H1 (cell line): Measurements from ENCODE around the gene IQSEC3. TPM values are rescaled to one million over a fixed set of nuclear protein-coding genes. Genes with fewer than 3 reads are reported as not detected.
A peak's percentile ranks its signal among the peaks of the same experiment; 100 is the strongest.

Source experiments
- CTCF ChIA-PET: fragments of 300-600 bp; sonication (Branson Sonifier 250); formaldehyde crosslinking; loops from one replicate; lab custom pipeline; 2021; ENCODE audit not compliant: partially characterized antibody; lab: Charles Lee
- POLR2A ChIA-PET: fragments of 300-600 bp; sonication (Branson Sonifier 250); formaldehyde crosslinking; loops from one replicate; lab custom pipeline; 2021; ENCODE audit warnings: inconsistent platforms; ENCODE audit not compliant: partially characterized antibody; lab: Charles Lee
- DNase-seq, 2 experiments: peaks; one replicate each; pipeline versions ENCODE4 v3.0.0 to v3.0.0-alpha.2; 2010 to 2022; ENCODE audit warnings: low spot score in 2 of 2, low read depth in 1 of 2, mixed read lengths in 1 of 2
- FAIRE-seq: peaks from 2 replicates; lab custom pipeline; 2011; peaks lifted over from hg19 to GRCh38; lab: Jason Lieb, UNC
- H2AFZ ChIP-seq: 2 replicates; pipeline ENCODE4 v1.8.1; 2012; ENCODE audit warnings: low read length, inconsistent platforms
- H2AK5ac ChIP-seq: 2 replicates; pipeline ENCODE4 v1.6.1; 2013; ENCODE audit warnings: low read depth, low read length
- H2BK120ac ChIP-seq: replicated peaks from 2 replicates; pipeline ENCODE3; 2013; ENCODE audit warnings: low read depth, low read length, inconsistent platforms
- H2BK12ac ChIP-seq: 2 replicates; pipeline ENCODE4 v1.6.1; 2013; ENCODE audit warnings: low read depth, low read length
- H2BK15ac ChIP-seq: 2 replicates; pipeline ENCODE4 v1.6.1; 2013; ENCODE audit warnings: low read length
- H2BK20ac ChIP-seq: 2 replicates; pipeline ENCODE4 v1.6.1; 2013; ENCODE audit warnings: low read length
- H2BK5ac ChIP-seq: 2 replicates; pipeline ENCODE4 v1.6.1; 2013; ENCODE audit warnings: low read depth, low read length
- H3K14ac ChIP-seq: 2 replicates; pipeline ENCODE4 v1.6.1; 2013; ENCODE audit warnings: inconsistent platforms; ENCODE audit not compliant: insufficient read length
- H3K18ac ChIP-seq: 2 replicates; pipeline ENCODE4 v1.6.1; 2013; ENCODE audit warnings: low read length; ENCODE audit errors: extremely low read depth
- H3K23ac ChIP-seq: 2 replicates; pipeline ENCODE4 v1.6.1; 2013; ENCODE audit warnings: inconsistent platforms; ENCODE audit not compliant: insufficient read length
- H3K23me2 ChIP-seq: 2 replicates; pipeline ENCODE4 v1.6.1; 2013; ENCODE audit warnings: low read depth, low read length
- H3K27ac ChIP-seq: 2 replicates; pipeline ENCODE4 v1.6.1; 2011; ENCODE audit warnings: low read depth, low read length, inconsistent platforms
- H3K27me3 ChIP-seq, 4 experiments: replicated peaks in 1 of 4; 1 replicate in 1 of 4; 2 replicates in 3 of 4; pipeline versions ENCODE4 v1.6.1 to v1.8.1; 2011 to 2013; ENCODE audit warnings: low read length in 3 of 4, mild to moderate bottlenecking in 3 of 4, inconsistent platforms in 2 of 4, mixed read lengths in 2 of 4, moderate library complexity in 1 of 4; ENCODE audit not compliant: control insufficient read depth in 3 of 4, insufficient read depth in 3 of 4; ENCODE audit errors: extremely low read depth in 1 of 4
- H3K36me3 ChIP-seq, 4 experiments: 2 replicates each; pipeline versions ENCODE4 v1.6.1 to v1.8.1; 2011 to 2013; ENCODE audit warnings: mild to moderate bottlenecking in 4 of 4, low read length in 3 of 4, moderate library complexity in 2 of 4, control low read depth in 1 of 4, inconsistent platforms in 1 of 4; ENCODE audit not compliant: insufficient read depth in 4 of 4, control insufficient read depth in 2 of 4
- H3K4ac ChIP-seq: replicated peaks from 2 replicates; pipeline ENCODE3; 2013; ENCODE audit warnings: low read length, low read depth, mixed read lengths, inconsistent platforms; ENCODE audit not compliant: insufficient read length
- H3K4me1 ChIP-seq, 4 experiments: replicated peaks in 1 of 4; 1 replicate in 1 of 4; 2 replicates in 3 of 4; pipeline versions ENCODE4 v1.6.1 to v1.8.1; 2011 to 2013; ENCODE audit warnings: low read length in 3 of 4, inconsistent platforms in 2 of 4, mixed read lengths in 1 of 4; ENCODE audit not compliant: insufficient read depth in 4 of 4, control insufficient read depth in 3 of 4
- H3K4me2 ChIP-seq, 2 experiments: 2 replicates each; pipeline versions ENCODE4 v1.6.1 to v1.8.1; 2011 to 2013; ENCODE audit warnings: low read depth in 2 of 2, low read length in 2 of 2, control low read depth in 1 of 2, inconsistent platforms in 1 of 2, mild to moderate bottlenecking in 1 of 2; ENCODE audit not compliant: insufficient read depth in 1 of 2
- H3K4me3 ChIP-seq, 4 experiments: fragments of 200-600, 300-600 bp in 1 of 4; sonication (generic), shearing (Covaris generic), sonication (Bioruptor Twin) in 1 of 4; 2 replicates each; pipeline versions ENCODE4 v1.5.1 to v1.8.1; 2011 to 2016; ENCODE audit warnings: low read length in 4 of 4, low read depth in 3 of 4, control low read depth in 2 of 4, inconsistent platforms in 2 of 4, mild to moderate bottlenecking in 2 of 4, mixed read lengths in 1 of 4, moderate library complexity in 1 of 4; ENCODE audit not compliant: insufficient read depth in 2 of 4; ENCODE audit errors: extremely low read depth in 1 of 4
- H3K56ac ChIP-seq: replicated peaks from 2 replicates; pipeline ENCODE3; 2013; ENCODE audit warnings: low read depth, mild to moderate bottlenecking, mixed read lengths, low read length, inconsistent platforms; ENCODE audit not compliant: insufficient read length
- H3K79me1 ChIP-seq: 2 replicates; pipeline ENCODE4 v1.6.1; 2013; ENCODE audit warnings: low read depth, low read length, control low read depth
- H3K79me2 ChIP-seq, 2 experiments: 2 replicates each; pipeline versions ENCODE4 v1.6.1 to v1.8.1; 2012 to 2013; ENCODE audit warnings: low read length in 2 of 2, mild to moderate bottlenecking in 2 of 2, inconsistent platforms in 1 of 2; ENCODE audit not compliant: insufficient read depth in 2 of 2, control insufficient read depth in 1 of 2
- H3K9ac ChIP-seq, 4 experiments: replicated peaks in 1 of 4; 1 replicate in 1 of 4; 2 replicates in 3 of 4; pipeline versions ENCODE4 v1.6.1 to v1.8.1; 2011 to 2013; ENCODE audit warnings: low read depth in 3 of 4, low read length in 3 of 4, control low read depth in 2 of 4, mild to moderate bottlenecking in 2 of 4, moderate library complexity in 2 of 4, inconsistent platforms in 1 of 4; ENCODE audit errors: extremely low read depth in 1 of 4
- H3K9me3 ChIP-seq, 2 experiments: 2 replicates each; pipeline versions ENCODE4 v1.6.1 to v1.8.1; 2012 to 2013; ENCODE audit warnings: mild to moderate bottlenecking in 2 of 2, moderate library complexity in 2 of 2, control low read depth in 1 of 2, inconsistent platforms in 1 of 2, low read depth in 1 of 2, low read length in 1 of 2, mixed read lengths in 1 of 2; ENCODE audit not compliant: insufficient read depth in 2 of 2
- H4K20me1 ChIP-seq, 2 experiments: replicated peaks in 1 of 2; 2 replicates each; pipeline versions ENCODE3 to v1.8.1; 2011 to 2013; ENCODE audit warnings: inconsistent platforms in 2 of 2, low read length in 2 of 2, mild to moderate bottlenecking in 1 of 2; ENCODE audit not compliant: insufficient read depth in 2 of 2, control insufficient read depth in 1 of 2
- H4K5ac ChIP-seq: 2 replicates; pipeline ENCODE4 v1.6.1; 2013; ENCODE audit warnings: low read length, low read depth, mixed read lengths, inconsistent platforms; ENCODE audit not compliant: insufficient read length
- H4K8ac ChIP-seq: 2 replicates; pipeline ENCODE4 v1.8.0; 2013; ENCODE audit warnings: mild to moderate bottlenecking, moderate library complexity, low read length, inconsistent platforms; ENCODE audit not compliant: insufficient read depth; ENCODE audit errors: extremely low read depth
- H4K91ac ChIP-seq: replicated peaks from 2 replicates; pipeline ENCODE3; 2013; ENCODE audit warnings: low read length, mixed read lengths, inconsistent platforms; ENCODE audit not compliant: insufficient read length
- ATF3 ChIP-seq: IDR thresholded peaks from 2 replicates; pipeline ENCODE4 v1.6.1; 2011; ENCODE audit warnings: low read depth, mild to moderate bottlenecking, low read length; ENCODE audit not compliant: insufficient read depth
- BCL11A ChIP-seq, 2 experiments: IDR thresholded peaks; one replicate each; pipeline ENCODE4 v1.6.1; 2011; ENCODE audit warnings: low read depth in 2 of 2, low read length in 2 of 2, mild to moderate bottlenecking in 2 of 2
- JUND ChIP-seq: IDR thresholded peaks from 2 replicates; pipeline ENCODE4 v1.6.1; 2011; ENCODE audit warnings: mild to moderate bottlenecking, improper control_type of control experiment, low read length
- KDM1A ChIP-seq: fragments of 200-600, 300-600 bp; sonication (generic); IDR thresholded peaks from 2 replicates; pipeline ENCODE4 v1.7.1; 2016; ENCODE audit warnings: mild to moderate bottlenecking, low read length, borderline replicate concordance
- WGBS, 2 experiments: shearing (Covaris generic) in 1 of 2; methylation state at CpG; one replicate each; pipeline versions ENCODE4 v1.1.6 to v1.1.7; 2013 to 2015; ENCODE audit warnings: low lambda C conversion rate in 2 of 2, mixed read lengths in 2 of 2, inconsistent platforms in 1 of 2, low coverage in 1 of 2, missing lambda C conversion rate in 1 of 2; ENCODE audit not compliant: insufficient replicate concordance in 2 of 2, insufficient coverage in 1 of 2, insufficient read length in 1 of 2; ENCODE audit errors: extremely low coverage in 1 of 2, missing lambda C conversion rate in 1 of 2; 5-methylcytosine and 5-hydroxymethylcytosine counted together
- polyA plus RNA-seq, 7 experiments: library from polyadenylated mRNA; depleted of rRNA in 3 of 7; stranded (reverse) in 5 of 7; unstranded in 2 of 7; fragments of >200 nt in 5 of 7; fragments of 200-250 nt in 2 of 7; gene quantifications; 1 replicate in 5 of 7; 2 replicates in 1 of 7; 4 replicates in 1 of 7; pipeline versions ENCODE4 v1.2.1 to v1.2.3, GENCODE V29; 2011 to 2013; ENCODE audit warnings: missing spikeins in 2 of 7, mixed read lengths in 2 of 7
- total RNA-seq: library from RNA; stranded (reverse); fragmentation: NEBNext Ultra II Directional; extraction: Animal tissue kit (Norgen Biotek cat#: 25700); gene quantifications from 2 replicates; pipeline ENCODE4 v1.2.1, GENCODE V29; 2021

IQSEC3 gene
- total and polyA plus RNA-seq, 2 of the 8 experiments (the other 6 are each of a cell fraction or from before 2014, with no cell fraction given): 1.2 to 3.1 TPM

GRCh38 chr12:176321-177181 is 110.0 kb downstream of the IQSEC3 start:
- Histone ChIP-seq H3K23me2 (no peaks in the 10 kb centered on the region), H3K56ac (no peak overlapping the region), H4K91ac (peak overlapping the region; percentile 51), H3K27ac (no peak overlapping the region), H3K36me3 (no peaks in the 10 kb centered on the region), H3K4me2 (no peak overlapping the region), H2BK120ac (no peak overlapping the region), H2AK5ac (0 out of 2 replicates have a peak overlapping the region, but pooled peaks have one; percentile 53), H2BK15ac (0 out of 2 replicates have a peak overlapping the region, but pooled peaks have one; percentile 61), H3K79me1 (no peaks in the 10 kb centered on the region), H3K4ac (peak overlapping the region; percentile 14), H3K14ac (no peak overlapping the region), H3K4me3 (no peak overlapping the region), H3K9ac (no peak overlapping the region), H3K18ac (no peak overlapping the region), H3K27me3 (no peaks in the 10 kb centered on the region; a peak in 1 of 7 replicates), H3K4me1 (peaks cover 0 to 14% (median 7%) of the 10 kb centered on the region in 4 experiments; a peak in 6 of 7 replicates), H3K23ac (no peak overlapping the region), H4K20me1 (no peaks in the 10 kb centered on the region), H4K8ac (no peak overlapping the region), H2BK5ac (no peak overlapping the region), H4K5ac (no peak overlapping the region), H2AFZ (no peak overlapping the region), H2BK20ac (no peak overlapping the region), H3K79me2 (no peaks in the 10 kb centered on the region), H3K9me3 (no peaks in the 10 kb centered on the region), H2BK12ac (0 out of 2 replicates have a peak overlapping the region, but pooled peaks have one; percentile 39)
- FAIRE-seq (no peak), DNase-seq (no peak)
- 95% methylated on average over 16 of the region's 16 CpGs; no CpG with 5 or more reads in 1 of the 2 experiments for WGBS, 2 experiments
- ChIA-PET CTCF (interaction anchor here (0.8 to 5.8 kb wide), 13 partner anchors 9 to 71 kb away, joined by 3 to 60 read pairs (median 6); no protein-coding TSS in a partner anchor), POLR2A (interaction anchor here (1.0 to 1.6 kb wide), 2 partner anchors 11 to 65 kb away, joined by 3 to 4 read pairs; no protein-coding TSS in a partner anchor)
- TF ChIP-seq BCL11A (IDR thresholded peaks at IDR 0.05; ENCODE audit: low read depth in 2 of 2, low read length in 2 of 2): no peak
- TF ChIP-seq JUND: no peak
- TF ChIP-seq KDM1A: no peak
- TF ChIP-seq ATF3: no peak
